ENCODE data around the gene SLC19A2.

SLC19A2 gene

GRCh38 chr1:169474302-169474995, 11.3 kb downstream of the SLC19A2 start:
- DNase-seq (ENCODE audit: low spot score): no peak

- DNase-seq (ENCODE audit: low spot score): no peak
Observed at GRCh38 chr1:169473347-169473746, 12.4 kb downstream of the SLC19A2 start.

GRCh38 chr1:169472738-169473137, 13.0 kb downstream of the SLC19A2 start:
- DNase-seq (ENCODE audit: low spot score): no peak

GRCh38 chr1:169468982-169469381, 16.8 kb downstream of the SLC19A2 start:
- no peak for DNase-seq (ENCODE audit: low spot score)

GRCh38 chr1:169466259-169467230, 19.2 kb downstream of the SLC19A2 start:
- peak; percentile 28 for DNase-seq (ENCODE audit: low spot score)

GRCh38 chr1:169465281-169465680, 20.5 kb downstream of the SLC19A2 start:
- no peak for DNase-seq (ENCODE audit: low spot score)

- DNase-seq (ENCODE audit: low spot score): no peak
Observed at GRCh38 chr1:169462385-169462784, 23.4 kb downstream of the SLC19A2 start.

- DNase-seq (ENCODE audit: low spot score): no peak
Observed at GRCh38 chr1:169461390-169462000, 24.2 kb downstream of the SLC19A2 start.

GRCh38 chr1:169460191-169460833, 25.4 kb downstream of the SLC19A2 start:
- peak; percentile 19 for DNase-seq (ENCODE audit: low spot score)

- no peak for DNase-seq (ENCODE audit: low spot score)
Observed at GRCh38 chr1:169457443-169457842, 28.3 kb downstream of the SLC19A2 start.

GRCh38 chr1:169456029-169456428, 29.7 kb downstream of the SLC19A2 start:
- DNase-seq (ENCODE audit: low spot score): no peak

GRCh38 chr1:169452921-169453320, 32.8 kb downstream of the SLC19A2 start:
- DNase-seq (ENCODE audit: low spot score): no peak

- DNase-seq (ENCODE audit: low spot score): no peak
Observed at GRCh38 chr1:169451218-169451824, 34.4 kb downstream of the SLC19A2 start.

- no peak for DNase-seq (ENCODE audit: low spot score)
Observed at GRCh38 chr1:169443923-169444322, 41.8 kb downstream of the SLC19A2 start.

- DNase-seq (ENCODE audit: low spot score): peak; percentile 43
Observed at GRCh38 chr1:169427081-169427641, 58.6 kb downstream of the SLC19A2 start, which contains the start of gene CCDC181. TSS of gene CCDC181 (minus strand) at chr1:169427474. CDS start at chr1:169424927, 2,547 bp downstream.

- no peak for DNase-seq (ENCODE audit: low spot score)
Observed at GRCh38 chr1:169426174-169426705, 59.5 kb downstream of the SLC19A2 start.

- DNase-seq (ENCODE audit: low spot score): no peak
Observed at GRCh38 chr1:169421309-169421708, 64.4 kb downstream of the SLC19A2 start.

- no peak for DNase-seq (ENCODE audit: low spot score)
Observed at GRCh38 chr1:169414952-169415351, 70.8 kb downstream of the SLC19A2 start.

Measured in CD4-positive, alpha-beta T cell treated with Interleukin-15 for 4 hours (primary cell).